CD4-positive, CD25-positive, alpha-beta regulatory T cell (primary cell): Measurements from ENCODE around the gene GRK4. TPM values are rescaled to one million over a fixed set of nuclear protein-coding genes. Genes with fewer than 3 reads are reported as not detected.
"Not testable (repeated sequence)": the region's sequence is repeated elsewhere in the genome, so short reads cannot be mapped to it uniquely, and the experiment has no call there.

Source experiments
- ATAC-seq, 2 donors: fragments of 150-1000 bp; cut with Tn5 transposase; one replicate each; pipeline ENCODE4 v1.10.0; 2021; ENCODE audit warnings: low read depth in 2 of 2, moderate number of reproducible peaks in 2 of 2, moderate library complexity in 1 of 2
- DNase-seq, 3 donors: peaks; one replicate each; pipeline versions ENCODE4 v3.0.0 to v3.0.0-alpha.2; 2012 to 2022; ENCODE audit warnings: mixed read lengths in 1 of 3
- H3K27ac ChIP-seq: one replicate; pipeline ENCODE4 v1.7.0; 2013; ENCODE audit warnings: mild to moderate bottlenecking, low read length; ENCODE audit not compliant: insufficient read depth, poor library complexity, severe bottlenecking
- H3K27me3 ChIP-seq: one replicate; pipeline ENCODE4 v1.7.0; 2013; ENCODE audit warnings: low read length; ENCODE audit not compliant: control insufficient read depth, insufficient read depth
- H3K36me3 ChIP-seq: one replicate; pipeline ENCODE4 v1.7.0; 2013; ENCODE audit warnings: mild to moderate bottlenecking, low read length, moderate library complexity; ENCODE audit not compliant: control insufficient read depth, insufficient read depth
- H3K4me1 ChIP-seq: 2 replicates; pipeline ENCODE4 v1.7.0; 2013; ENCODE audit warnings: mild to moderate bottlenecking, low read length; ENCODE audit not compliant: insufficient read depth, control insufficient read depth, poor library complexity, severe bottlenecking
- H3K4me3 ChIP-seq: one replicate; pipeline ENCODE4 v1.7.0; 2013; ENCODE audit warnings: low read depth, mild to moderate bottlenecking, low read length, moderate library complexity
- H3K9me3 ChIP-seq, 2 experiments: 1 replicate in 1 of 2; 2 replicates in 1 of 2; pipeline ENCODE4 v1.7.0; 2013; ENCODE audit warnings: low read length in 2 of 2, mild to moderate bottlenecking in 1 of 2, moderate library complexity in 1 of 2; ENCODE audit not compliant: control insufficient read depth in 2 of 2
- H3K27ac Mint-ChIP-seq, 3 donors: one replicate each; pipeline ENCODE4 v1.8.0; 2020 to 2022; ENCODE audit warnings: mild to moderate bottlenecking in 3 of 3, mixed read lengths in 3 of 3, moderate library complexity in 2 of 3
- H3K27me3 Mint-ChIP-seq: one replicate; pipeline ENCODE4 v1.8.0; 2022; ENCODE audit warnings: mild to moderate bottlenecking, mixed read lengths
- H3K36me3 Mint-ChIP-seq: one replicate; pipeline ENCODE4 v1.8.0; 2020; ENCODE audit warnings: mixed read lengths
- H3K4me1 Mint-ChIP-seq, 4 donors: one replicate each; pipeline ENCODE4 v1.8.0; 2020 to 2022; ENCODE audit warnings: mixed read lengths in 4 of 4, mild to moderate bottlenecking in 1 of 4
- H3K4me3 Mint-ChIP-seq, 4 donors: one replicate each; pipeline ENCODE4 v1.8.0; 2020 to 2022; ENCODE audit warnings: mild to moderate bottlenecking in 4 of 4, mixed read lengths in 4 of 4, moderate library complexity in 3 of 4
- H3K9me3 Mint-ChIP-seq, 7 donors: one replicate each; pipeline ENCODE4 v1.8.0; 2020 to 2022; ENCODE audit warnings: mixed read lengths in 7 of 7, mild to moderate bottlenecking in 3 of 7, moderate library complexity in 2 of 7
- polyA plus RNA-seq, 4 donors: library from polyadenylated mRNA; unstranded; fragments of 300-500 nt; fragmentation: Illumina TruSeq; gene quantifications; one replicate each; pipeline ENCODE4 v1.2.3, GENCODE V29; 2021
- total RNA-seq: library from RNA; stranded (reverse); gene quantifications from one replicate; pipeline ENCODE4 v1.2.3, GENCODE V29; 2022

The GRK4 gene
- total and polyA plus RNA-seq, 5 donors from 2014 or later = 0.64 to 2.8 (median 1.2) TPM

DNA sequence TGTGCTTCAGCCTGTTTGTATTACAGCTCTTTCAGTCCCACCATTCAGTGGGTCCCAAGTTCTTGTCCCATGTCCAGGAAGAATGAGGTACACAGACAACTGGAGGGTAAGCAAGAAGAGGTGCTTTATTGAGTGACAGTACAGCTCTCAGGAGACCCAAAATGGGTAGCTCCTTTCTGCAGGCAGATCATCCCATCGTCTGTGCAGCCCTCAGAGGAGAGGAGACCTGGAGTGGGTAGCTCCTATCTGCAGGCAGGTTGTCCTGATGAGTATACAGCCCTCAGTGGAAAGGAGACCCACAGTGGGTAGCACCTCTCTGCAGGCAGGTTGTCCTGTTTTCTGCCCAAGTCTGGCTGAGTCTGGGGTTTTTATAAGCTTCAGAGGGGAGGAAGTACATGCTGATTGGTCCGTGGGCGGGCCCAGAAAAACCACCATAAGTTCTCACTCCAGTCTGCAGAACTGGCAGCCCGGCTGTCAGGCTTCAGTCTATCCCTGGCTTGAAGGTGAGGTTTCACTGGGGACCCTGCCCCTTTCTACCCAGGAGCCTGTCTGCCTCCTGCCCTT, 18.0 kb downstream of the GRK4 start:
- no peaks in the 10 kb centered on the region for H3K4me1 ChIP-seq
- Mint-ChIP-seq H3K36me3 (no peaks in the 10 kb centered on the region), H3K4me1 (peaks cover 0 to 4% (median 0%) of the 10 kb centered on the region in 4 donors), H3K27me3 (peaks cover 29% of the 10 kb centered on the region), H3K4me3 (no peak overlapping the region), H3K9me3 (peaks cover 0 to 8% (median 3%) of the 10 kb centered on the region in 7 donors), H3K27ac (no peak overlapping the region)
- no peaks in the 10 kb centered on the region for H3K36me3 ChIP-seq
- no peak for ATAC-seq
- no peaks in the 10 kb centered on the region for H3K27me3 ChIP-seq
- H3K4me3 ChIP-seq = no peak overlapping the region
- no peak for DNase-seq
- H3K27ac ChIP-seq = no peak overlapping the region
- peaks cover 0 to 18% of the 10 kb centered on the region in 2 experiments for H3K9me3 ChIP-seq

DNA sequence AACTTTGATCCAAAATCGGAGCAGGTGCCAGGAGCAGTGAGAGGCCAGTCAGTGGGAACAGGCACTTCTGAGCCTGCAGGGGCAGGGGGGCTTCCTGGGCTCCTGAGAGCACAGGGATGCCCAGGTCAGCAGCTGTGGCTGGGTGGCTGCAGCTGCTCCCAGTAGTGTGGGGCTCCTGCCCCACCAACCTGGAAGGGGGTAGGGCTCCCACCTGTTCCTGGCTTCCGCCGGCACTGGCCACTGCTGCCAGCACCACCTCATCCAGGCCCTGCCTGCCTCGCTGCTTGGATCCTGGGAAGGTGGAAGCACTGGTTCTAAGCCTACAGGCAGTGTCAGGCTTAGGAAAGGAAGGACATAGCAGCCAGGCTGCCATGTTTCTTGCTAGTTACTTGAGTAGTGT, 18.6 kb downstream of the GRK4 start:
- DNase-seq (no peak), ATAC-seq (no peak)
- Mint-ChIP-seq H3K4me1 (peaks cover 0 to 4% (median 0%) of the 10 kb centered on the region in 4 donors), H3K9me3 (peaks cover 0 to 8% (median 3%) of the 10 kb centered on the region in 7 donors), H3K27ac (no peak overlapping the region), H3K36me3 (no peaks in the 10 kb centered on the region), H3K4me3 (no peak overlapping the region), H3K27me3 (peaks cover 29% of the 10 kb centered on the region)
- H3K27ac ChIP-seq = no peak overlapping the region
- no peaks in the 10 kb centered on the region for H3K36me3 ChIP-seq
- H3K4me3 ChIP-seq = no peak overlapping the region
- no peaks in the 10 kb centered on the region for H3K27me3 ChIP-seq
- H3K9me3 ChIP-seq = peaks cover 0 to 18% of the 10 kb centered on the region in 2 experiments
- no peaks in the 10 kb centered on the region for H3K4me1 ChIP-seq

DNA sequence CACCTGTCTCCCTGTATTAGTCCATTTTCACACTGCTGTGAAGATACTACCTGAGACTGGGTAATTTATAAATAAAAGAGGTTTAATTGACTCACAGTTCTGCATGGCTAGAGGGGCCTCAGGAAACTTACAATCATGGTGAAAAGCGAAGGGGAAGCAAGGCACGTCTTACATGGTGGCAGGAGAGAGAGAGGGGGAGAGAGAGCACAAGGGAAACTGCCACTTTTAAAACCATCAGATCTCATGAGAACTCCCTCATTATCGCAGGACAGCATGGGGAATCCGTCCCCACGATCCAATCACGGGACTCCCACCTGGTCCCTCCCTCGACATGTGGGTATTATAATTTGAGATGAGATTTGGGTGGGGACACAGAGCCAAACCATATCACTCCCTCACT, 20.3 kb downstream of the GRK4 start:
- H3K4me1 Mint-ChIP-seq, ATAC-seq: not testable (repeated sequence)

DNA sequence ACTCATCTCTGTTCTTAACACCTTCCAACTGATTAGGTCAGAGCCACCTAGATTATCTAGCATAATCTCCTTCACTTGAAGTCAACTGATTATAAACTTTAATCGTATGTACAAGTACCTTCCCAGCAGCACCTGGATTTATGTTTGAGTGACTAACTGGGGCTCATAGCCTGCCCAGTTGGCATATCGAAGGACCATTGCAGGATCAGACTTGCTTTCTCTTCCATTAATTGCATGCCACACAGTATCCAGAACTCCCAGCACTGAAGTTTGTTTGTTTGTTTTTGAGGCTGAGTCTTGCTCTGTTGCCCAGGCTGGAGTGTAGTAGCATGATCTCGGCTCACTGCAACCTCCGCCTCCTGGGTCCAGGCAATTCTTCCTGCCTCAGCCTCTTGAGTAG, 27.9 kb downstream of the GRK4 start:
- Histone ChIP-seq H3K27me3 (no peaks in the 10 kb centered on the region), H3K9me3 (no peaks in the 10 kb centered on the region), H3K4me1 (no peaks in the 10 kb centered on the region), H3K4me3 (no peak overlapping the region), H3K27ac (no peak overlapping the region), H3K36me3 (no peaks in the 10 kb centered on the region)
- Mint-ChIP-seq H3K9me3 (no peaks in the 10 kb centered on the region), H3K27ac (no peak overlapping the region), H3K4me1 (no peaks in the 10 kb centered on the region), H3K36me3 (no peaks in the 10 kb centered on the region), H3K4me3 (no peak overlapping the region), H3K27me3 (no peaks in the 10 kb centered on the region)
- DNase-seq (no peak), ATAC-seq (no peak)

More for the DNA sequence above, 20.3 kb downstream of the GRK4 start:
- H3K4me1 ChIP-seq, H3K27me3 ChIP-seq, H3K27ac Mint-ChIP-seq, H3K4me3 Mint-ChIP-seq, DNase-seq, H3K27ac ChIP-seq, H3K9me3 Mint-ChIP-seq, H3K36me3 Mint-ChIP-seq, H3K4me3 ChIP-seq, H3K36me3 ChIP-seq: not testable (repeated sequence)
- peaks cover 21% of the 10 kb centered on the region for H3K27me3 Mint-ChIP-seq
- H3K9me3 ChIP-seq = peaks cover 0 to 18% of the 10 kb centered on the region in 2 experiments

DNA sequence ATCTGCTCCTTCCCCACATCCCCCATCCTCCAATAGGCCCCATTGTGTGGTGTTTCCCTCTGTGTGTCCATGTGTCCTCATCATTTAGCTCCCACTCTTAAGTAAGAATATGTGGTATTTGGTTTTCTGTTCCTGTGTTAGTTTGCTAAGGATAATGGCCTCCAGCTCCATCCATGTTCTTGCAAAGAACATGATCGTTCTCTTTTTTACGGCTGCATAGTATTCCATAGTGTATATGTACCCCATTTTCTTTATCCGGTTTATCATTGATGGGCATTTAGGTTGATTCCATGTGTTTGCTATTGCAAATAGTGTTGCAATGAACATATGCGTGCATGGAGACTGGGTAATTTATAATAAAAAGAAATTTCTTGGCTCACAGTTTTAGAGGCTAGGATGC, 31.5 kb downstream of the GRK4 start:
- Mint-ChIP-seq H3K27me3 (peaks cover 13% of the 10 kb centered on the region), H3K36me3 (no peaks in the 10 kb centered on the region), H3K4me3 (no peak overlapping the region), H3K27ac (no peak overlapping the region), H3K4me1 (no peaks in the 10 kb centered on the region), H3K9me3 (no peaks in the 10 kb centered on the region)
- ATAC-seq (no peak), DNase-seq (no peak)
- H3K27ac ChIP-seq = no peak overlapping the region
- no peaks in the 10 kb centered on the region for H3K9me3 ChIP-seq
- no peaks in the 10 kb centered on the region for H3K4me1 ChIP-seq
- H3K4me3 ChIP-seq = no peak overlapping the region
- H3K36me3 ChIP-seq = no peaks in the 10 kb centered on the region
- H3K27me3 ChIP-seq = no peaks in the 10 kb centered on the region

DNA sequence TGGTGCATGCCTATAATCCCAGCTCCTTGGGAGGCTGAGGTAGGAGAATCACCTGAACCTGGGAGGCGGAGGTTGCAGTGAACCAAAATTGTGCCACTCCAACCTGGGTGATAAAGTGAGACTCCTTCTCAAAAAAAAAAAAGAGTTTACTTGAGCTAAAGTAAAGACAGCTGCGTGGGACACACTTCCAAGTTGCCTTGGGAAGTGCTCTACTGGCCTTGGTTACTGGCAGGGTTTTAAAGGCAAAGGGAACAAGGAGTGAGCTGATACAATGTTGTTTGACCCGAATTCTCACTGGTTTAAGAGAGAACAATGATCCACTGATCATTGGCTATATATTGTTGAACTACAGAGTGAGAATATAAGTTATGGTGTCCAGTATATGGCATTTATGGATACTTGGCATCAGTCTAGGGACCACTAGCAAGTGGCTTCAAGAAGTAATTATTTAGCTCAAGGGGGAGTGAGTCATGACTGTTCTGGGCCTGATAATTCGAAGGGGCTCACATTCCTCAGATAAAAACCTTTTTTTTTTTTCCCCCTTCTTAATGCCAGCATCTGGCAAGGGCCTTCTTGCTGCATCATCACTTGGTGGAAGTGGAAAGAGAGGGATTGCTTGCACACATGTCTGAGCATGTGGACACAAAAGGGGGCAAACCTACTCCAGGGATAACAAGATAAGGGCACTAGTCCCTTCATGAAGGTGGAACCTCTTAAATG, 32.3 kb downstream of the GRK4 start:
- no peaks in the 10 kb centered on the region for H3K4me1 Mint-ChIP-seq
- no peaks in the 10 kb centered on the region for H3K9me3 ChIP-seq
- peaks cover 13% of the 10 kb centered on the region for H3K27me3 Mint-ChIP-seq
- no peaks in the 10 kb centered on the region for H3K9me3 Mint-ChIP-seq
- H3K27ac ChIP-seq = no peak overlapping the region
- no peaks in the 10 kb centered on the region for H3K36me3 ChIP-seq
- no peak overlapping the region for H3K4me3 Mint-ChIP-seq
- no peaks in the 10 kb centered on the region for H3K27me3 ChIP-seq
- H3K4me3 ChIP-seq = no peak overlapping the region
- no peaks in the 10 kb centered on the region for H3K4me1 ChIP-seq
- H3K27ac Mint-ChIP-seq = no peak overlapping the region
- DNase-seq = no peak
- no peak for ATAC-seq
- no peaks in the 10 kb centered on the region for H3K36me3 Mint-ChIP-seq

DNA sequence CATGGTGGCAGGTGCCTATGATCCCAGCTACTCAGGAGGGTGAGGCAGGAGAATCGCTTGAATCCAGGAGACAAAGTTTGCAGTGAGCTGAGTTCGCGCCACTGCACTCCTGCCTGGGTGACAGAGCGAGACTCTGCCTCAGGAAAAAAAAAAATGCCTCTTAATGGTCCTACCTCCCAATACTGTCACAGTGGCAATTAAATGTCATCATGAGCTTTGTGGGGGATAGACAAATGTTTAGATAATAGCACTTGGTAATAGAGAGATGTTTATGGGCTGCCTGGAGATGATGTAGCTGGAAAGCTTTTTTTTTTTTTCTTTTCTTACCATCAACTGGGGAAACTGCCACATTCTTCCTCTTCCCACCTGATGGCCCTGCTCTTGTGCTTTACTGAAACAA, 33.0 kb downstream of the GRK4 start:
- H3K4me3 Mint-ChIP-seq = no peak overlapping the region
- no peak overlapping the region for H3K27ac Mint-ChIP-seq
- no peaks in the 10 kb centered on the region for H3K9me3 Mint-ChIP-seq
- ATAC-seq = no peak
- Histone ChIP-seq H3K9me3 (no peaks in the 10 kb centered on the region), H3K4me1 (no peaks in the 10 kb centered on the region), H3K27me3 (no peaks in the 10 kb centered on the region), H3K36me3 (no peaks in the 10 kb centered on the region), H3K27ac (no peak overlapping the region), H3K4me3 (no peak overlapping the region)
- H3K27me3 Mint-ChIP-seq = peaks cover 13% of the 10 kb centered on the region
- DNase-seq = no peak
- no peaks in the 10 kb centered on the region for H3K4me1 Mint-ChIP-seq
- H3K36me3 Mint-ChIP-seq = no peaks in the 10 kb centered on the region

DNA sequence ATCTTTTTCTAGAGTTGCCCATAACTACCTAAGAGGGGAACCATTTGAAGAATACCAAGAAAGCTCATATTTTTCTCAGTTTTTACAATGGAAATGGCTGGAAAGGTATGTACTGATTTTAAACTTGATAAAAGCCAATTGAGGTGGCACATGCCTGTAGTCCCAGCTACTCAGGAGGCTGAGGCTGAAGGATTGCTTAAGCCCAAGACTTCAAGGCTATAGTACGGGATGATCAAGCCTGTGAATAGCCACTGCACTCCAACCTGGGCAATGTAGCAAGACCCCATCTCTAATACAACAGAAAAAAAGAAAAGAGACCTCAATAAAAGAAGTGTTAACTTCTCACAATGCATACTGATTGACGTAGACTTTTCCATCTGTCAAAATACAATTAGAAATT, 44.4 kb downstream of the GRK4 start:
- Mint-ChIP-seq H3K4me3 (no peak overlapping the region), H3K27me3 (peaks cover 31% of the 10 kb centered on the region), H3K9me3 (no peaks in the 10 kb centered on the region), H3K27ac (no peak overlapping the region), H3K4me1 (no peaks in the 10 kb centered on the region), H3K36me3 (no peaks in the 10 kb centered on the region)
- DNase-seq (no peak), ATAC-seq (no peak)
- Histone ChIP-seq H3K9me3 (no peaks in the 10 kb centered on the region), H3K36me3 (no peaks in the 10 kb centered on the region), H3K4me3 (no peak overlapping the region), H3K27me3 (no peaks in the 10 kb centered on the region), H3K27ac (no peak overlapping the region), H3K4me1 (no peaks in the 10 kb centered on the region)
